Astrocyte (in vitro differentiated cells and primary cell): ENCODE measurements around the gene ZMPSTE24.

Source experiments
- EZH2 ChIP-seq: IDR thresholded peaks from 2 replicates; pipeline ENCODE4 v1.6.1; 2012; ENCODE audit warnings: mild to moderate bottlenecking, low read length, inconsistent platforms; ENCODE audit not compliant: insufficient read depth
- TF ChIP-seq, protein P1 (sequence below): IDR thresholded peaks from 2 replicates; pipeline ENCODE4 v1.5.1; 2011; ENCODE audit warnings: low read depth, mild to moderate bottlenecking, inconsistent platforms, low read length, moderate library complexity; ENCODE audit not compliant: insufficient read depth

DNA sequence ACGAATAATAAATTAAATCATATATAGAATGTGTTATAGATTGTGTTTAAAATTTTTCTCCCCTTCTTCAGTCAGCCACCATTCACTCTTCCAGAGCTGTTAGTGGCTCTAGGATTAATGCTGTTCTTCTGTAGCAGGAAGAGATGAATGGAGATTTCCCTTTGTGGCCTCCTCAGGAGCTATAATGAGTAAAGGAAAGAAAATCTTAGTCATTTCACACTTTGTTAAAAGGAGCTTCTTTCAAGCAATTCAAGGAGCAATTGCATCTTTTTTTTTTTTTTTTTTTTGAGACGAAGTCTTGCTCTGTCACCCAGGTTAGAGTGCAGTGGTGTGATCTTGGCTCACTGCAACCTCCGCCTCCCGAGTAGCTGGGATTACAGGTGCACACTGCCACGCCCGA is 34.0 kb upstream of the ZMPSTE24 start:
- TF ChIP-seq, protein P1, sequence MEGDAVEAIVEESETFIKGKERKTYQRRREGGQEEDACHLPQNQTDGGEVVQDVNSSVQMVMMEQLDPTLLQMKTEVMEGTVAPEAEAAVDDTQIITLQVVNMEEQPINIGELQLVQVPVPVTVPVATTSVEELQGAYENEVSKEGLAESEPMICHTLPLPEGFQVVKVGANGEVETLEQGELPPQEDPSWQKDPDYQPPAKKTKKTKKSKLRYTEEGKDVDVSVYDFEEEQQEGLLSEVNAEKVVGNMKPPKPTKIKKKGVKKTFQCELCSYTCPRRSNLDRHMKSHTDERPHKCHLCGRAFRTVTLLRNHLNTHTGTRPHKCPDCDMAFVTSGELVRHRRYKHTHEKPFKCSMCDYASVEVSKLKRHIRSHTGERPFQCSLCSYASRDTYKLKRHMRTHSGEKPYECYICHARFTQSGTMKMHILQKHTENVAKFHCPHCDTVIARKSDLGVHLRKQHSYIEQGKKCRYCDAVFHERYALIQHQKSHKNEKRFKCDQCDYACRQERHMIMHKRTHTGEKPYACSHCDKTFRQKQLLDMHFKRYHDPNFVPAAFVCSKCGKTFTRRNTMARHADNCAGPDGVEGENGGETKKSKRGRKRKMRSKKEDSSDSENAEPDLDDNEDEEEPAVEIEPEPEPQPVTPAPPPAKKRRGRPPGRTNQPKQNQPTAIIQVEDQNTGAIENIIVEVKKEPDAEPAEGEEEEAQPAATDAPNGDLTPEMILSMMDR, result no peak
- TF ChIP-seq EZH2, result no peak
